Hematopoietic multipotent progenitor cell treated with erythropoietin and hydrocortisone succinate and interleukin-3 and kit ligand, for 15 days (in vitro differentiated cells): ENCODE results near the gene RGS3.

Source experiments
- DNase-seq: peaks from one replicate; pipeline ENCODE4 v3.0.0-alpha.2; 2015; ENCODE audit warnings: low spot score

RGS3 gene

GRCh38 chr9:113530022-113530635, 66.6 kb downstream of the RGS3 start:
- no peak for DNase-seq

DNA sequence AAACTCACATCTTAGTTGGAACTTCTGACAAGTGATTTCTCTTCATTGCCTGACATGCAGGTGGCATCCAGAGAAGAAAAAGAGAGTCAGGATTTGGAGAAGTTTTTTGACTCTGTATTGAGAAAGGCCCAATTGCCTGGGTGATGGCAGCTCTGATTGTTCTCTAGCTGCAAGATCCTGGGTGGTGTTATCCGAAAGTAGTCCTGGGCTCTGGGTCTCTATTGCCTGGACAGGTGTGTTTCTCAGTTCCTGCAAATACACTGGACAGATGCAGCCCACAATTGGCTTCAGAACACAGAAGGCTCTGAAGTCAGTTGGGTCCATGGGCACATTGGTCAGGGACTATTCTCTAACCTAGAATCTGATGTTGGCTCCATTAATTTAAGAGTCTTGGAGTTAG, 67.4 kb downstream of the RGS3 start:
- no peak for DNase-seq

- no peak for DNase-seq
These were observed 68.6 kb downstream of the RGS3 start for GRCh38 chr9:113531919-113532808.

DNA sequence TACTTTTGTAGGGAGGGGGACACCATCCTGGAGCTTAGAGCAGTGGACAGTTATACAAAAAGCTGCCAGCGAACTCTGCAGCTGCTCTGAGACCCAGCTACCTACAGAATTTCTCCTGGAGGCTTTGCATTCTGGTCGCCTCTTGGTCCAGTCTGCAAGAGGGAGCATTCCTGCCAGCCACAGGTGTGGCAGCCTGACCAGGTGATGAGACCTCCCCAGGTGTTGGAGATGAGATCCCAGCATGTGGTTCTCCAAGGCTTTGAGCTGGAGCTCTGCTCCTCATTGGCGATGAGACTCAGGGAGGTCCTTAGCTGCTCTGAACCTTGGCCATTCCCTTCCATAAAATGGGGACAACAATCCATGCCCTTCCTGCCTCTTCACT, 69.3 kb downstream of the RGS3 start:
- DNase-seq, result no peak

GRCh38 chr9:113533335-113534225, 70.1 kb downstream of the RGS3 start:
- no peak for DNase-seq

DNA sequence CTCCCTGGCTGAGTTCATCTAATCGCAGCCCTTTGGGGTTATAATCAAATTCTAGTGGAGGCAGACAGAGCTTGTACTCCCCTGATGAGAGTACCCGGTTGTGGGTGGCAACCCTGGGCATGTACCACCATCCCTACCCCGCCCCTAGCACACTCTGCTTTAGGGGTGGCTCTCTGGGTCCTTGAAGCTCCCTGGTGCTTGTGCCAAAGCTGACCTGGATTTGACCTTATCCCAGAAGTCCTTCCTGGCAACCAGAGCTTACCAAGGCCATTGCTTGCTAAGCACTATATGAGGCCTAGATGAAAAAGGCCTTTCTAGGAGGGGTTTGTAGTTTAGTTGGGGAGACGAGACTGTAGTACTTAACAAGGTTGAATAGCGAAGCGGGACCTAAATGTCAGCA, 72.2 kb downstream of the RGS3 start:
- no peak for DNase-seq

DNA sequence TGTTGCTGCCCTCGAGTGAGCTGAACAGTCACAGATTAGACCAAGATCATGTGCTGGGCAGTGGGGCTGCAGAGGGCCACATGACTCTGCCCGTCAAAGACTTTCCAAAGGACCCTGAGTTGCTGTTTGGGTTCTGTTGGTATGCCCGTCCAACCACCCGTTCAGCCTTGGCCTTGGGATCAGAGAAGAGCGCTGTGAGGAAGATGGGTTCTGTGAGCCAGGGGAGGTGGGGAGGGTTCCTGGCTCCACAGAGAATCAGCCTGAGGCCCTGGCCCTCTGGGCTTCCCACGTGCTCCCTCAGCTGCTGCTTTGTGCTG, 72.6 kb downstream of the RGS3 start:
- no peak for DNase-seq

DNA sequence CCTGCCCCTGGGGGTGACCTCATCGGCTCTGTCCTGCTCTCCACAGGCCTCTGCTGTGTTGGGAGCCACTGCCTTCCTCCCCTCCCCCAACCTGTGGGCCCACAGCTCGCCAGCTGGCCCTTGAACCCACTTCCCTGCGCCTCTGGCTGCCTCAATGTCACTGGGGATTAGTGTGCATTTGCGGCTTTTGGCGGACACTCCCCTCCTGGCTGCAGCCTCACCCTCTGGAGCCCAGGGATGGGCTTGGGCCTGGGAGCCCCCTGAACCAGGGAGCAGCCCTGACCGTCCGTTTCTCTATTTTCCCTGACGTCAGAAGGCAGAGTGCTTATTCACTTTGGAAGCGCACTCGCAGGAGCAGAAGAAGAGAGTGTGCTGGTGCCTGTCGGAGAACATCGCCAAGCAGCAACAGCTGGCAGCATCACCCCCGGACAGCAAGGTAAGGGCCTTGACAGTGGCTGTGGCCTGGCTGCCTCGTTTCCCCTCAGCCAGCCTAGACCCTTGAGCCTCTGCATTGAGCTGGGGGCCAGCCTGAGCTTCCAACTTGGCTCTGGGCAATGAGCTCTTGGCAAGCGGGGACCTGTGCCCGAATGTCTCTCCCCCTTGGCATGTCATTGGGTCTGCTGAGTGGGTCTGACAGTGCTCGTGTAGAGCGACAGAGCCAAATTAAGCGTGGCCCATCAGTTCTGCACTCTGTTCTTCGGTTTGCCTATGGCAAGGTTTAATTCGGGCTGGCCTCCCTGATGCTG, 73.1 kb downstream of the RGS3 start:
- no peak for DNase-seq

GRCh38 chr9:113537229-113537810, 73.8 kb downstream of the RGS3 start:
- DNase-seq, result no peak

DNA sequence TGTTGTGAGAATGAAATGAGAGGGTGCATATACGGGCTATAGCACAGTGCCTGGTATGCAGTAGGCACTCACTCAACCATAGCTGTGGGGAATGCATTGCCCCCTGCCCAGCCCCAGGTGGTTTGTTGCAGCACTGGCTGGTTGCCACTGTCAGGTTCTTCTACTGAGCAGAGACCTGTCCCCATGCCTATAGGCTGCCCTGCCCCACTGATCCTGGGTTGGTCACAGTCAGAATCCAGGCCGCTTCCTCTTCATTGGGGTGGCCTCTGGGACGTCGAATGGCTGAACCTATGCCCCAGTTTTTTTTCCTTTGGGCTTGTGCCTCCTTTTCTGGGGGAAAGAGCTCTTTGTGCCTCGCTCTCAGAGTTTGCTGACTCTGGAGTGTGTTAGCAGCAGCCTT, 74.6 kb downstream of the RGS3 start:
- no peak for DNase-seq

DNA sequence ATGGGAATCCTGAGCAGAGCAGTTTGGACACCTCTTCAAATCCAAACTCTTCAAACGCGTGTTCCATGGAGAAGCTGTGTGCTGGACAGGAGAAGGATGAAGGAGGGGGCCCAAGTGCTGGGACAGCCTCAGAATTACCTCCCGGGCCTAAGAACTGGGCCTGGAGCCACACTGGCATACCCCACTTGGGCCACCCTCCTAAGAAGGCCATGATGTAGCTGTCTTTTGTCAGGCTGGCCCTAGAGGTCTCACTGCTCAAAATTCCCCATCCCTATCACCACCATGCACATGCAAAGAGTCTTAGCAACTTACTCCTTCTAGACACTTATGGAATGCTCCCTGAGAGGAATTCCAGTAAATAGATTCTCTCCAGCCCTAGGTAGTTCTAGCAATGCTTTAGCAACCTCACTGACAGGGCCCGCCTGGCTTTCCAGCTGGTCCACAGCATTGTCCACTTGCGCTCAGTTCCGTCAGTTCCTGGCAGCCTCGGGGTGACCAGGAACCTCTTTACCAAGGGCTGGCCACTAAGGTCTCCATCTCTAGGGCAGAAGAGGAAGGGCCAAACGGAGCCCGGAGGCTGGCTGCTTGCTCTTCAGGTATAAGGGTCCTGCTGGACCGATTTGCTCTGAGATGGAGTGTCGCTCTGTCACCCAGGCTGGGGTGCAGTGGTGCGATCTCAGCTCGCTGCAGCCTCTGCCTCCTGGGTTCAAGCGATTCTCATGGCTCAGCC, 75.3 kb downstream of the RGS3 start:
- no peak for DNase-seq

GRCh38 chr9:113540466-113540865, 76.9 kb downstream of the RGS3 start:
- no peak for DNase-seq

GRCh38 chr9:113541019-113541900, 77.7 kb downstream of the RGS3 start:
- DNase-seq, result peak; percentile 87

DNA sequence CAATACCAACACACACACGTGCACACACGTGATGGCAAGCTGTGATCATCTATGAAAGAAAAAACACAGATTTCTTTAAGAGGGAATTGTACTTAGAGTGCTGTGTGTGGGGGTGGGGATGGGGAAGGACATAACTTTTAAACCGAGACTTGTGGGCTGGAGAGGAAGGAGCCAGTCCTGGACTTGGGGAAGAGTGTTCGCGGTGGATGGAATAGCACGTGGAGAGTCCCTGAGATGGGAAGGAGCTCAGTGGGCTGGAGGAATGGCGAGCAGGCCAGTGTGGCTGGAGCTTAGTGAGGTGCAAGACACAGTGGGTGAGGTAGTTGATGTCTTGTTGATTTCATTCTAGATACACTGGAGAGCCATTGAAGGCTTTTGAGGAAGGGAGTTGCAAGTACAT, 78.5 kb downstream of the RGS3 start:
- DNase-seq, result no peak

GRCh38 chr9:113542741-113543140, 79.2 kb downstream of the RGS3 start:
- DNase-seq, result peak; percentile 84

DNA sequence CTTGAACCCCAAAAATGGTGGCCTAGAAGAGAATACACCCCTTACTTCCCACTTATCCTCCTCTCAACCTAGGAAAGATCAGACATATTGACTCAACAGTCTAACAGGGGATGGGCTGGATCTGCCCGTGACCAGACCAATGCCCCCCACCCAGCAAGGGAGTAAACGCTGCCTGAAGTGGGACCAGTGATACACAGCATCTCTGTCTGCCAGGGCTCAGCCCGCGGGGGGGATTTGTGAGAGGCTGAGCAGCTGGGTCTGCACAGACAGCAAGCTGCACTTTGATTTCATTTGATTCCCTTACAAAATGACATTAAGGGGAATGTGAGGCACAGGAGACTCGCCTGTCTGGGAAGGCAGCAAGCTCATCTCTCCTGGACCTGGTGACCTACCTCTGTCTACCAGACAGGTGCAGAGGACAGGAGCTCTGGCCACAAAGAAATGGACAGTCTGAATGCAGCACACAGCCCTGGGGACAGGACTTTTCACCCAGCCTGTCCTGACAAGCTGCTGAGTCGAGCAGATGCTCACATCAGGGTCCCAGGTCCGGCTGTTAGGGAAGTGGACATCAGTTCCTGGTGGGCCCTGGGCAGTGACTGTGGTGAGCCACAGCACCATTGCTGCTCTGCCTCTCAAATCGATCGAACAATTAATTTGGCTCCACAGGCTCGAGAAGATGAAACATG, 79.9 kb downstream of the RGS3 start:
- DNase-seq, result no peak

- DNase-seq, result no peak
These were observed 80.4 kb downstream of the RGS3 start for GRCh38 chr9:113543982-113544303.

DNA sequence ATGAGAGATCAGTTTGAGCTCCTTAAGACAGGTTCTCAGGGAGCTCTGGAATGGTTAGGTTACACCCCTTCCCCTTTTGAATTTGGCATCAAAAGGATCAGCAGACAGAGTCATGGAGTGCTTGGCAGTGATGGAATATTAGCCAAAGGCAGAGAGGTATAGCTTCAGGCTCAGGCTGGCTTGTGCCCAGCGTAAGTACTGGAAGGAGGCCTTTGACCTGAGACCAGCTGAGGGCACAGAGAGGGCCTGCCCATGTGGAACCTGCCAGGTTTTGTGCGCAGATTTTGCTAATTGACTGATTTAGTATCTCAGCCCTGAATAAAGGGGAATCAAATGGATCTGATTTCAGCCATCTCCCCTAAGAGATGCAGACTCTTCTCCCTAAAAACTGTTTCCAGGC, 81.5 kb downstream of the RGS3 start:
- DNase-seq, result no peak

- no peak for DNase-seq
These were observed 83.0 kb downstream of the RGS3 start for GRCh38 chr9:113546566-113546965.

DNA sequence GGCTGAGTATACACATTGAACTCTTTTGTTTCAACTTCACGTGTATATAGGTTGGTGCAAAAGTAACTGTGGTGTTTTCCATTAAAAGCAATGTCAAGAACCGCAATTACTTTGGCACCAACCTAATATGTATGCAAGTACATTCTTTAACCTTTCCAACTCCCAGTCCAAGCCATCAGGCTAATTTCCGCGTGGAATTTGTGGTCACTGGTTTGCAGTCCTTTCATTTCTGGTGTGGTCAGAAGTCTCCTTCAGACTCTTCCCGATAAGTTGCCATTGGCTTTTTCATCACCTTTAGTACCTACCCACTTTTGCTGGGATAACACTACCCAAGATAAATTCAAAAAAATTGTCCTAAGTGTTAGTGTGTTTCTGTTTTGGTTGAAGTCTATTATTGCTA, 84.0 kb downstream of the RGS3 start:
- no peak for DNase-seq
